ENCODE data around the gene ATF2.

The ATF2 gene

DNA sequence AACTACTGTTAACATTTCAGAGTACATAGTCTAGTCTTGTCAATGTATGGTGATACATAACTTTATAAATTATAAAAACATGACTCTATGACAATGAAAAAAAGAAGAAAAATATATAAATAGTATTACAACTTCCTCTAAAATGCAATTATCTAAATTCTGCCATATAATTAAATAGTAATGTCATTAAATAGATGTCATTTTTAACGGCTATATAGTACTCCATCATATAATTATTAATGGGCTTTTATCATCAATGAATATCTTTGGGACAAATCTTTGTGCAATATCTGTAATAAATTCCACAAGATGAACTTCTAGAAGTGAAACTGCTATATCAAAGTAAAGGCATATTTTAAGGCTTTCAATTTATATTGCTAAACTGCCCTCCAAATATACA, 24.8 kb downstream of the ATF2 start:
- H3K4me3 ChIP-seq (ENCODE audit: low read depth, low read length): no peak overlapping the region
- TF ChIP-seq POLR2A (IDR thresholded peaks at IDR 0.05; ENCODE audit: extremely low read depth, insufficient read length) (no peak), MYC (IDR thresholded peaks at IDR 0.05; ENCODE audit: low read depth, low read length) (no peak)
- TF ChIP-seq, protein P1, sequence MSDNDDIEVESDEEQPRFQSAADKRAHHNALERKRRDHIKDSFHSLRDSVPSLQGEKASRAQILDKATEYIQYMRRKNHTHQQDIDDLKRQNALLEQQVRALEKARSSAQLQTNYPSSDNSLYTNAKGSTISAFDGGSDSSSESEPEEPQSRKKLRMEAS (IDR thresholded peaks at IDR 0.05; ENCODE audit: low read depth, low read length): no peak
- TF ChIP-seq, protein P2, sequence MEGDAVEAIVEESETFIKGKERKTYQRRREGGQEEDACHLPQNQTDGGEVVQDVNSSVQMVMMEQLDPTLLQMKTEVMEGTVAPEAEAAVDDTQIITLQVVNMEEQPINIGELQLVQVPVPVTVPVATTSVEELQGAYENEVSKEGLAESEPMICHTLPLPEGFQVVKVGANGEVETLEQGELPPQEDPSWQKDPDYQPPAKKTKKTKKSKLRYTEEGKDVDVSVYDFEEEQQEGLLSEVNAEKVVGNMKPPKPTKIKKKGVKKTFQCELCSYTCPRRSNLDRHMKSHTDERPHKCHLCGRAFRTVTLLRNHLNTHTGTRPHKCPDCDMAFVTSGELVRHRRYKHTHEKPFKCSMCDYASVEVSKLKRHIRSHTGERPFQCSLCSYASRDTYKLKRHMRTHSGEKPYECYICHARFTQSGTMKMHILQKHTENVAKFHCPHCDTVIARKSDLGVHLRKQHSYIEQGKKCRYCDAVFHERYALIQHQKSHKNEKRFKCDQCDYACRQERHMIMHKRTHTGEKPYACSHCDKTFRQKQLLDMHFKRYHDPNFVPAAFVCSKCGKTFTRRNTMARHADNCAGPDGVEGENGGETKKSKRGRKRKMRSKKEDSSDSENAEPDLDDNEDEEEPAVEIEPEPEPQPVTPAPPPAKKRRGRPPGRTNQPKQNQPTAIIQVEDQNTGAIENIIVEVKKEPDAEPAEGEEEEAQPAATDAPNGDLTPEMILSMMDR (IDR thresholded peaks at IDR 0.05; ENCODE audit: low read depth, low read length): no peak
- DNase-seq (ENCODE audit: low read depth): no peak

DNA sequence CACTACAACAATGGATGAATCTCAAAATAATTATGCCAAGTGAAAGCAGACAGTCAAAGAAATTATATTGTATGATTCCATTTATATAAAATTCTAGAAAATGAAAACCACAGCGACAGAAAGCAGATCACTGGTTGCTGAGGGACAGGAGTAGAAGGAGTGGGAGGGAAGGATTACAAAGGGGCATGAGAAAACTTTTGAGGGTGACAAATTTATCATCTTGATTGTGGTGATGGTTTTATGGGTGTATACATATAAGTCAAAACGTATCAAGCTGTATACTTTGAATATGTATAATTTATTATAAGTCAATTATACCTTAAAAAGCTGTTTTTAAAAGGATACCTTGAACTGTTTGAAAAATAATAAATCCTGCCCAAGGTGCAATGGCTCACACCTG, 27.7 kb downstream of the ATF2 start:
- TF ChIP-seq, protein P2 (IDR thresholded peaks at IDR 0.05; ENCODE audit: low read depth, low read length): no peak
- TF ChIP-seq, protein P1 (IDR thresholded peaks at IDR 0.05; ENCODE audit: low read depth, low read length): no peak
- TF ChIP-seq POLR2A (IDR thresholded peaks at IDR 0.05; ENCODE audit: extremely low read depth, insufficient read length) (no peak), MYC (IDR thresholded peaks at IDR 0.05; ENCODE audit: low read depth, low read length) (no peak)
- H3K4me3 ChIP-seq (ENCODE audit: low read depth, low read length): no peak overlapping the region
- no peak for DNase-seq (ENCODE audit: low read depth)

DNA sequence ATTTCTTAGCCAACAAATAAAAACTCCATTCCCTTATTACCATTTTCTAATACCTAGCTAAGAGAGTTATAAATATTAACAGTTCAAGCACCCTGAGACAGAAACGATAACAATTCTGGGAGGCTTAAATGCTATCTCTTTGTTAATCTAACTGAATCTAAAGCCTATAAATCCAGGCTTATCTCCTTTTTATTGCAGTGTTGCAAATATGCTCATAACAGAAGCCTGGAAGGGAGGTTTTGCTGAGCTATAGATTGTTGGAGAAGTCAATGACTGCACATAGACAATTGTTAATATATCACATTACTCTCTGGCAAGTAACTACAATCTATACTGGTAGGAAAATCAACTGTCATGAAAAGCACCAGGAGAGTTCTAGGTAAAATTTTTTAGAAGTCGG, 30.2 kb downstream of the ATF2 start:
- H3K4me3 ChIP-seq (ENCODE audit: low read depth, low read length): no peak overlapping the region
- no peak for DNase-seq (ENCODE audit: low read depth)
- TF ChIP-seq, protein P2 (IDR thresholded peaks at IDR 0.05; ENCODE audit: low read depth, low read length): no peak
- no peak for TF ChIP-seq MYC (IDR thresholded peaks at IDR 0.05; ENCODE audit: low read depth, low read length)
- TF ChIP-seq, protein P1 (IDR thresholded peaks at IDR 0.05; ENCODE audit: low read depth, low read length): no peak
- no peak for TF ChIP-seq POLR2A (IDR thresholded peaks at IDR 0.05; ENCODE audit: extremely low read depth, insufficient read length)

DNA sequence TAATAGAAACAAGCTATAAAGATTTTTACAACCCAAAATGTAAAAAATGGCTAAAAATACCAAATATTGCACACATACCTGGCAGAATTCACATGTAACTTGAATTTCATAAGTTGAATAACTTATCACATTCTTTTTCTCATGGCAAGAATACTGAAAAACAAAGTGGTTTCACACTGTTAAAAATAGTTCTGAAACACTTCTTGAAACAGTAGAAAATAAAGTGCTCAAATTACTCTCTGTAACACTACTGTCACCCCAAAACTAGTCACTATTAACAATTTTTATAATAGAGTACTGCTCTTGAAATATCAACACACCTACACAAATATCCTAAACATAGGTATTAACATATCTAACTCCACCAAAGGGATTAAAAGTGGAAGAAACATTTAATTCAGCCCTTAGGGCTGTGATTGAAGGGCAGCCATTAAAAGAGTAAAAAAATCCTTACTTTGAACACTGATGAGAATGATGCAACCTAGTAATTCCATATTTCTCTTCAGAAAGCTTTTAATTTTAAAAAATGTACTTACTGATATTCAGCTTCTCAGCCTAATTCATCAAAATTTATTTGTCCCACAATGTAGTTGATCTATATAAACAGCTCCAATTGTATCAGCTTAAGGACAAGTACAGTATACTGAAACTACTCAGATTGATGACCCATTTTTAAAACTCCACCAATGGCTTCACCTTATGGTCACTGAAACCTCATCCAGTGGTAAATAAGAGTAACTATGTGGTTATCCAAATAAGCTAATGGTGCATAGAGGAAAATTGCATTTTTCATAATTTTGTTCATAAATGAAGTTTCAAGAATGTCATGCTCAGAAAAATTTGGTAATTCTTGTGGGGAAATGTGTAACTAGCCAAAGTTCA, 31.4 kb downstream of the ATF2 start:
- H3K4me3 ChIP-seq (ENCODE audit: low read depth, low read length): no peak overlapping the region
- no peak for TF ChIP-seq MYC (IDR thresholded peaks at IDR 0.05; ENCODE audit: low read depth, low read length)
- TF ChIP-seq, protein P1 (IDR thresholded peaks at IDR 0.05; ENCODE audit: low read depth, low read length): no peak
- TF ChIP-seq, protein P2 (IDR thresholded peaks at IDR 0.05; ENCODE audit: low read depth, low read length): no peak
- no peak for TF ChIP-seq POLR2A (IDR thresholded peaks at IDR 0.05; ENCODE audit: extremely low read depth, insufficient read length)
- DNase-seq (ENCODE audit: low read depth): no peak

DNA sequence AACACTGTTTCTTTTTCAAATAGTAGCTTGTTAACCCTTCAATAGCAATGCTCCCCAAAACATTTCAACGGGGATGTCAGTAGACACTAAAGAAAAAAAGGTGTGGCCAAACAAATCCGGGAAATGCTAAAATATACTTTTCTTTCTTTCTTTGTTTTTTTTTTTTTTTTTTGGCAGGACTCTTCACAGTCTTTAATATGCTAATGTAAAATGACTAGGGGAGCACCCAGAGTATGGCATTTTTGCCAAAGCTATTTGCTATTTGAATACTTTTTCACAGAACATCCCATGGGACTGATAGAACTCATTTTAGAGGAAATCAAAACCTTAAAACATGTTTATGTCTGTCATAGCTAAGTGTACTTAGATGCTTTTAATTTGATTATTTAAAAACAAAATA, 32.1 kb downstream of the ATF2 start:
- no peak overlapping the region for H3K4me3 ChIP-seq (ENCODE audit: low read depth, low read length)
- TF ChIP-seq POLR2A (IDR thresholded peaks at IDR 0.05; ENCODE audit: extremely low read depth, insufficient read length) (no peak), MYC (IDR thresholded peaks at IDR 0.05; ENCODE audit: low read depth, low read length) (no peak)
- TF ChIP-seq, protein P2 (IDR thresholded peaks at IDR 0.05; ENCODE audit: low read depth, low read length): no peak
- TF ChIP-seq, protein P1 (IDR thresholded peaks at IDR 0.05; ENCODE audit: low read depth, low read length): no peak
- DNase-seq (ENCODE audit: low read depth): no peak

Measured in NB4 (cell line).